Activated T-helper 2 cell treated with anti-CD3 and anti-CD28 coated beads, Interferon-gamma antibody, Interleukin-2, Interleukin-4, amounts not matched to agents 10 μg/mL and 5 μg/mL and 100 μg/mL, durations not matched to agents 14 hours and 24 hours and 36 hours (primary cell): Measurements from ENCODE around the gene SOCS4. TPM values are rescaled to one million over a fixed set of nuclear protein-coding genes. Genes with fewer than 3 reads are reported as not detected.
A peak's percentile ranks its signal among the peaks of the same experiment; 100 is the strongest.
"Not testable (repeated sequence)": the region's sequence is repeated elsewhere in the genome, so short reads cannot be mapped to it uniquely, and the experiment has no call there.

Source experiments
- DNase-seq: peaks from one replicate; pipeline ENCODE4 v3.0.0; 2021; ENCODE audit warnings: low spot score
- H3K27ac Mint-ChIP-seq: one replicate; pipeline ENCODE4 v1.8.0; 2021; ENCODE audit warnings: mixed read lengths
- H3K27me3 Mint-ChIP-seq: one replicate; pipeline ENCODE4 v1.8.0; 2021; ENCODE audit warnings: low read depth, mixed read lengths
- H3K36me3 Mint-ChIP-seq: one replicate; pipeline ENCODE4 v1.8.0; 2021; ENCODE audit warnings: low read depth, mixed read lengths
- H3K4me1 Mint-ChIP-seq: one replicate; pipeline ENCODE4 v1.8.0; 2021; ENCODE audit warnings: low read depth, mixed read lengths
- H3K4me3 Mint-ChIP-seq: one replicate; pipeline ENCODE4 v1.8.0; 2021; ENCODE audit warnings: low read depth, mild to moderate bottlenecking, moderate library complexity, mixed read lengths
- H3K9me3 Mint-ChIP-seq: one replicate; pipeline ENCODE4 v1.8.0; 2021; ENCODE audit warnings: mixed read lengths
- intact Hi-C: fragments of 100-400 bp; cut with micrococcal nuclease; formaldehyde crosslinking; loops from one replicate; pipeline ENCODE4 v1.15.1; 2023
- total RNA-seq: library from RNA; stranded (reverse); gene quantifications from 2 replicates; pipeline ENCODE4 v1.2.3, GENCODE V29; 2022

SOCS4 gene
- total RNA-seq, 1 donor from 2014 or later: 35.1 TPM

DNA sequence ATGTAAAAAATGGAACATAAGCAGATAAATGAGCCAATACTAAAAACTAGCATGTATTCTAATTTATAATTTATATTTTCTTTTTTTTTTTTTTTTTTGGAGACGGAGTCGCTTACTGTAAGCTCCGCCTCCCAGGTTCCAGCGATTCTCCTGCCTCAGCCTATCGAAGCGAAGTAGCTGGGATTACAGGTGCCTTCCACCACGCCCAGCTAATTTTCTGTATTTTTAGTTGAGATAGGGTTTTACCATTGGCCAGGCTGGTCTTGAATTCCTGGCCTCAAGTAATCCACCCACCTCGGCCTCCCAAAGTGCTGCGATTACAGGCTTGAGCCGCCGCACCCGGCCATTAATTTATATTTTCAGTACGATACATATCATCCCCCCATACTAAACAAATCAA is 27.1 kb downstream of the SOCS4 start:
- peak overlapping the region; percentile 37 for H3K4me3 Mint-ChIP-seq
- no peak for DNase-seq
- peaks cover 41% of the 10 kb centered on the region for H3K36me3 Mint-ChIP-seq
- no peaks in the 10 kb centered on the region for H3K27me3 Mint-ChIP-seq
- no peaks in the 10 kb centered on the region for H3K9me3 Mint-ChIP-seq
- intact Hi-C loops: loop anchor here (5.0 kb wide), 1 partner anchor 152 kb away; the partner anchor contains the start of gene GCH1
- no peak overlapping the region for H3K27ac Mint-ChIP-seq
- peaks cover 38% of the 10 kb centered on the region for H3K4me1 Mint-ChIP-seq

DNA sequence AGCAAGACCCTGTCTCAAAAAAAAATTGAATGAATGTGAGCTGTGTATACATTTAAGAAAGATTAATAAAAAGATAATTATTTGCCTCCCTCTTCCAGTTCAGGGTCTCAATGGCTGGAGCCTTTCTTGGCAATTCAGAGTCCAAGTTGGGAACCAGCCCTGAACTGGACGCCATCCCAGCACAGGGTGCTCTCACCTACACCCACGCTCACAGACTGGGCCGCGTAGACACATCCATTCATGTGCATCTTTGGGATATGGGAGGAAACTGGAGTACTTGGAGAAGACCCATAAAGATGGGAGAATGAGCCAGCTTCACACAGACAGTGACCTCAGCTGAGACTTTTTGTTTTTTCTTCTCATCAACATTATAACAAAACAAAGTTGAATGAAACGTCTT is 30.9 kb downstream of the SOCS4 start:
- H3K9me3 Mint-ChIP-seq: no peaks in the 10 kb centered on the region
- intact Hi-C loops: no loop called here
- no peak overlapping the region for H3K4me3 Mint-ChIP-seq
- H3K4me1 Mint-ChIP-seq: peaks cover 28% of the 10 kb centered on the region
- DNase-seq: no peak
- peaks cover 65% of the 10 kb centered on the region for H3K36me3 Mint-ChIP-seq
- H3K27me3 Mint-ChIP-seq: no peaks in the 10 kb centered on the region
- H3K27ac Mint-ChIP-seq: no peak overlapping the region

GRCh38 chr14:55059333-55059732 is 32.3 kb downstream of the SOCS4 start:
- Mint-ChIP-seq H3K36me3 (peaks cover 65% of the 10 kb centered on the region), H3K4me1 (peaks cover 17% of the 10 kb centered on the region)
- DNase-seq: no peak

GRCh38 chr14:55062517-55063351 is 35.7 kb downstream of the SOCS4 start:
- no peak for DNase-seq
- intact Hi-C loops: no loop called here
- Mint-ChIP-seq H3K4me3 (no peak overlapping the region), H3K9me3 (no peaks in the 10 kb centered on the region), H3K4me1 (peaks cover 12% of the 10 kb centered on the region), H3K27me3 (no peaks in the 10 kb centered on the region), H3K36me3 (peaks cover 76% of the 10 kb centered on the region), H3K27ac (no peak overlapping the region)

More at GRCh38 chr14:55059333-55059732, 32.3 kb downstream of the SOCS4 start:
- H3K9me3 Mint-ChIP-seq: no peaks in the 10 kb centered on the region
- H3K27me3 Mint-ChIP-seq: no peaks in the 10 kb centered on the region
- no peak overlapping the region for H3K27ac Mint-ChIP-seq
- H3K4me3 Mint-ChIP-seq: no peak overlapping the region
- intact Hi-C loops: no loop called here

GRCh38 chr14:55064896-55065295 is 37.9 kb downstream of the SOCS4 start:
- intact Hi-C loops, H3K4me3 Mint-ChIP-seq, H3K27ac Mint-ChIP-seq, H3K9me3 Mint-ChIP-seq, H3K4me1 Mint-ChIP-seq, DNase-seq, H3K27me3 Mint-ChIP-seq: not testable (repeated sequence)
- H3K36me3 Mint-ChIP-seq: peaks cover 73% of the 10 kb centered on the region

DNA sequence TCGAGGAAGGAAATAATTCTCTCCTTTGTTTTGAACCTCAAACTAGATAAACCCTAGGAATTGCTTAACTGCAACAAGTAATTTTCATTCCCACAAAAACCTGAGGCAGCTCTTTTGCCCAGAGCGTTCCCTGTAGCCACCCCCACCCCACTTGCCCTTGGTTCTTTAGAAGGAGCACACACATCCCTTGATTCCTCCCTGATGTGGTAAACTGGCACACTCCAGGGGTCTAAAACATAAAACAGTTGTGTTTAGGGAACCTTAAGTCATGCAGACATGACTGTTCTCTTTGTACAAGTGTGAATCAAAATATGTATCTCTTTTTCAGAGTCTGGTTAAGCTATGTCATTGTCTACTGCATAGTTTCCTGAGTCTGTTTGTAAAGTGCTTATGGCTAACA is 38.4 kb downstream of the SOCS4 start:
- H3K4me1 Mint-ChIP-seq: peaks cover 5% of the 10 kb centered on the region
- H3K27me3 Mint-ChIP-seq: no peaks in the 10 kb centered on the region
- no peaks in the 10 kb centered on the region for H3K9me3 Mint-ChIP-seq
- peaks cover 70% of the 10 kb centered on the region for H3K36me3 Mint-ChIP-seq
- no peak overlapping the region for H3K4me3 Mint-ChIP-seq
- H3K27ac Mint-ChIP-seq: no peak overlapping the region
- no peak for DNase-seq
- intact Hi-C loops: no loop called here

DNA sequence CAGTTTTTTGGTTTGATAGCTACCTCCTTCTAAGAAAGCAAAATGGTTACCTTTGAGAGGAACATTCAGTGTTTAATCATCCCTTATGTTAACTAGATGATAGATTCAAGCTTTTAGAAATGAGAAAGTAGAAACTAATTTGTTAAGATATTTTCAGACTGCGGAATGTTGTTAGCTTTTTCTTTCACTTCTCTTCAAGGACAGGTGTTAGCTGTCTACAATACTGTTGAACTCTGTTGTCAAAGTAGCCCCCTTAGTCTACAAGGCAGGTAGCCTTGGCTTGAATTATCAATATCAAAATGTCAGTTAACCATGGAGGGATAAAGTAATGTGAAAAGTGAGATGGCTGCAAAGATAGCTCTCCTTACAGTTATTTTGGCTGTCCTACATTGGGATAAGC is 39.2 kb downstream of the SOCS4 start:
- Mint-ChIP-seq H3K36me3 (peaks cover 69% of the 10 kb centered on the region), H3K4me3 (no peak overlapping the region), H3K9me3 (no peaks in the 10 kb centered on the region), H3K27me3 (no peaks in the 10 kb centered on the region), H3K4me1 (peaks cover 9% of the 10 kb centered on the region), H3K27ac (no peak overlapping the region)
- DNase-seq: no peak
- intact Hi-C loops: no loop called here

DNA sequence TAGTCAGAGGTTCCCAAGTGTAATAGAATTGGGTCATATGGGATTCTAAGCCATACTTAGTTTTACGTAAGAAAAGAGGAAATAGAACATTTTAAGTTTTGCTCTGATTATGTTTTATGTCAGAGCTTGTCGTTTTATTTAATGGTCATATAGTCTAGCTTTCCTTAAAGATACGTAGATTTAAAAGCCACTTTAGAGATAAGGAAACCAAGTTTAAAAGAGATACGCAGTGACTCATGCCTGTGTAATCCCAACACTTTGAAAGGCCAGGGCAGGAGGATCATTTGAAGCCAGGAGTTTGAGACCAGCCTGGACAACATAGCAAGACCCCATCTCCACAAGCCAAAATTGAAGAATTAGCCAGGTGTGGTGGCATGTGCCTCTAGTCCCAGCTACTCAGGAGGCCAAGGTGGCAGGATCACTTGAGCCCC is 44.0 kb downstream of the SOCS4 start:
- peaks cover 34% of the 10 kb centered on the region for H3K4me1 Mint-ChIP-seq
- H3K27ac Mint-ChIP-seq: no peak overlapping the region
- H3K9me3 Mint-ChIP-seq: no peaks in the 10 kb centered on the region
- peaks cover 37% of the 10 kb centered on the region for H3K36me3 Mint-ChIP-seq
- no peaks in the 10 kb centered on the region for H3K27me3 Mint-ChIP-seq
- DNase-seq: no peak
- intact Hi-C loops: no loop called here
- no peak overlapping the region for H3K4me3 Mint-ChIP-seq

GRCh38 chr14:55071870-55072640 is 45.0 kb downstream of the SOCS4 start:
- H3K9me3 Mint-ChIP-seq: no peaks in the 10 kb centered on the region
- no peak overlapping the region for H3K4me3 Mint-ChIP-seq
- peaks cover 31% of the 10 kb centered on the region for H3K4me1 Mint-ChIP-seq
- H3K27ac Mint-ChIP-seq: peak overlapping the region; percentile 65
- H3K27me3 Mint-ChIP-seq: no peaks in the 10 kb centered on the region
- no peak for DNase-seq
- intact Hi-C loops: no loop called here
- peaks cover 31% of the 10 kb centered on the region for H3K36me3 Mint-ChIP-seq

DNA sequence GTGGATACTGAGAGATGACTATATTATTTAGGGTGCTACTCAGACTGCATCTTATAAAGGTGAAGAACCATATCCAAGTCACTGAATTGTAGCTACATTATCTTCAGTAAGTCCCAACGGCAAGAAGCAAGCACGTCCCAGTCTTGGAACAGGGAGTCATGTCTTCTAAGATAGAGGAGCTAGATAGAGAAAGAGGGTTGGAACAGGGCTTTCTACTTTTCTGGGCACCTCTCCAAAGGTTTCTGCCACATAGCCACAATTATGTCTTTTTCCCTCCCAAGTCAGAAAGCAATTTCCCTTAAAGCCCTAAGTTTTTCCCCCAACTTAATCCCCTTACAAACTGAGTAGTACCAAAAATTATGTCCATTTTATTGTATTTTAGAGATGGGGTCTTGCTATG is 46.8 kb downstream of the SOCS4 start:
- Mint-ChIP-seq H3K27ac (no peak overlapping the region), H3K4me3 (no peak overlapping the region), H3K9me3 (no peaks in the 10 kb centered on the region), H3K27me3 (no peaks in the 10 kb centered on the region), H3K36me3 (peaks cover 17% of the 10 kb centered on the region), H3K4me1 (peaks cover 31% of the 10 kb centered on the region)
- DNase-seq: no peak
- intact Hi-C loops: no loop called here

DNA sequence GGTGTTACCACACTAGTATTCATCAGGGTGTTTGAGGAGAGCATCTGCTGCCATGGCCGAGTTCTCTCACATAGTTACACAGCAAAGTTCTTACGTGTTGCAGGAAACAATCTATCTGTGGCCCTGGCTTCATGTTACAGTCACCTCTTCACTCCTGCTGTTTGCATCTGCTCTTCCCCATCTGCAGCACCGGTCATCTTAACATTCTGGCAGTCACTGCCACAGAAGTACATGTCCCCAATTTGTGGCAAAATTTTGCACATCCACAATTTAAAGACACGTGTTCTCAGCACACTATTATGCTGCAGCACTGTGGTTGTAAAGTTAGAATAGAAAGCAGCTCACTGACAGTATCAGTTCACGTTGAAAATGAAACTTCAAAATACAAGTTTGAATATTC is 47.6 kb downstream of the SOCS4 start:
- Mint-ChIP-seq H3K4me1 (peaks cover 31% of the 10 kb centered on the region), H3K4me3 (peak overlapping the region; percentile 30), H3K9me3 (no peaks in the 10 kb centered on the region), H3K27me3 (no peaks in the 10 kb centered on the region), H3K36me3 (peaks cover 16% of the 10 kb centered on the region), H3K27ac (peak overlapping the region; percentile 59)
- intact Hi-C loops: no loop called here
- DNase-seq: no peak

DNA sequence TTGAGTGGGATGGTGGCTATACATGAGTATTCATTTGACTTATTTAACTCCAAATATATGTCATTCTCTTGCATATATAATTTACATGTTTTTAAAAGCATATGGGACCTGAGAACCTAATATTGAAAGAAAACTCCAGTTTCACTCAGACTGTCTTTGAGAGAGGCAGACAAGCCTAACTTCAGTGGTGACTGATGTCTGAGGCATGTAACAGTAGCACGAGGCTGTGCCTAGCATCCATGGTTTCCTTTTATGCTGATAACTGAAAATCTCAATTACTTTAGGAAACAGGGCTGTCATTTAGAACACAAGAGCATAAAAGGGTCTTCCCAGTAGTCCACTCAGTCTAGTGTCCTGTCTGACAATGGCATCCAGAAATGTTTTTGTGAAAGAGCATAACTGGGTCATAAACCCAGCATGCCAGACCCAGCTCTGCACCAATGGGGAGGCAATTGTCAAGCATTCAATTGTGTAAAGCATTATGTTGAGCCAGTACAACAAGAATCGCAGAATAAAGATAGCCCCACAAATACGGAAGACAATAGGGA is 48.7 kb downstream of the SOCS4 start:
- Mint-ChIP-seq H3K4me1 (peaks cover 30% of the 10 kb centered on the region), H3K27ac (no peak overlapping the region)
- DNase-seq: no peak

More for the DNA sequence above, 48.7 kb downstream of the SOCS4 start:
- intact Hi-C loops: no loop called here
- H3K4me3 Mint-ChIP-seq: no peak overlapping the region
- H3K9me3 Mint-ChIP-seq: no peaks in the 10 kb centered on the region
- H3K27me3 Mint-ChIP-seq: no peaks in the 10 kb centered on the region
- H3K36me3 Mint-ChIP-seq: peaks cover 12% of the 10 kb centered on the region
